HL-60/S4 (cell line): ENCODE results near the gene H2BK1.

ENCODE experiments used
- in situ Hi-C: fragments of 300-500 bp; cut with MboI; formaldehyde crosslinking; loops from 2 replicates; pipeline ENCODE4 v1.14.3; 2022; ENCODE audit warnings: low sequenced_read_pairs

Gene H2BK1

DNA sequence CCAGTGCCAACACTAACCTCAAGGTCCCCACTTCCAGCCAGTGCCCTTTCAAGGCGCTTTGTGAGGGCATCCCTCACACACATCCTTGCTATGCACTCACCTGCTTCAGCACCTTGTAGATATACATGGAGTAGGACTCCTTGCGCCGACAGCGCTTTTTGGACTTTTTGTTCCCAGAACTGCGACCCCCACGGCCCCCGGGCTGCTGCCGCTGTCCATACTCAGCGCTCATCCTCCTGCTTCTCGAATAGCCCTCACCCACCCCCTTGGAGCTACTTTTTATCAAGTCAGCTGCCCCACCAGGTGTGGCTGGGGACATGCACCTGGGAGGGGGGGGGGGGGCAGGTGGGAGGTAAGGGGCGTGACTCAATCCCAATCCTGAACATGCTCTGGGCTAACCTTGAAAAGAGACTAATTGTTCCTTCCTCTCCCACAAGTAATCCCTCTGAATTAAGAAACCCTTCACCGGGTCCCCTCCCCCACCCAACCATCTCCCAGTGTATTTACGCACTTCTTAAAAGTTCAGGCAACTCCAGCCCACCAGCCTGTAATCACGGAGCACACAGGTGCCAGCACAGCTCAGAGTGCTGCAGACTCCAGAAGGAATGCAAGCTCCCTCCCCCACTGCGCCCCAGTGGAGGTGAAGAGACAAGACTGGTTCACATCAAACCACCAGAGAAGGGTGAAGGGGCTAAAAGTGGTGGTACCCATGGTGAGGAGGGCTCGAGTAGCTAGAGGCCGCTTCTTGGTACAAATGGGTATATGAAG lies at the start of gene H2BK1:
Gene H2BK1 (minus strand): TSS at position 402 of the 768 bp plus-strand sequence. CDS start 170 bp downstream, at position 232.
- in situ Hi-C loops: no loop called here

DNA sequence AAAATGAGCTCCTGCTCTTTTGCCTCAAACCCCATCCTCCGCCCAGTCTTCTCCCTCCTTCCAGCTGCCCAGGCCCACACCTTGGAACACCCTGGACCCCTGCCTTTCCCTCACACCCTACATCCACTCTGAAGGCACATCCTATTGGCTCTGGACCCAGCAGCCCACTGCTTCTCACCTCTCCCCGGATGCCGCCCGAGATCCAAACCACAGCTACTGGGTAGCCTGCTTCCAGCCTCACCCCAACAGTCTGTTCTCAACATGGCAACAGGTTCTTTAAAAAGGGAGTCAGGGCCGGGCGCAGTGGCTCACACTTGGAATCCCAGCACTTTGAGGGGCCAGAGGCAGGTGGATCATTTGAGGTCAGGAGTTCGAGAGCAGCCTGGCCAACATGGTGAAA lies 47.7 kb upstream of the H2BK1 start:
- in situ Hi-C loops: no loop called here

DNA sequence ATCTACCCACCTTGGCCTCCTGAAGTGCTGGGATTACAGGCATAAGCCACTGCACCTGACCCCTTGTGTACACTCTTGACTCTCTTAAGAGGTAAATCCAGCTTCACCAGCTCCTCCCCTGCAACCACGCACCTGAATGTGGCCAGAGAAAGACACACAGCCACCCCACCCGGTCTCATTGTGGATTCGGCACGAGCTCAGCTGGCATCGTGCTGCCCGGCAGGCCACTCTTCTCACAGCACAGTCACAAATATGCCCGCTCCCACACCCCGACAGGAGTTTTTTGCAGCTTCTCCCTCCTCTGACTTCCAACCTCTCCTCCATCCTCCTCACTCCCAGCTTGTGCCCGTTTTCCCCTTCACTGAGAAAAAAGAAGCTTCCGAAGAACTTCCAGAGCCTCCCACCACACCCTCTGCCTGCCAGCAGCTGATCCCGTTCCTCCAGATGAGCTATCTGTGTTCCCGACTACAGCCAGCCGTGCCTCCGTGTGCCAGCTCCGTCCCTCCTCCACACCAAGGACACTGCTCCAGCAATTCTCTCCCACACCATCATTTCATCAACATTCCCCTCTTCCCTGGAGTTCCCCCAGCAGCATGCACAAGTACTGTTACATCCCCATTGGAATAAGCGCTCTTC lies 46.2 kb upstream of the H2BK1 start:
- in situ Hi-C loops: no loop called here

DNA sequence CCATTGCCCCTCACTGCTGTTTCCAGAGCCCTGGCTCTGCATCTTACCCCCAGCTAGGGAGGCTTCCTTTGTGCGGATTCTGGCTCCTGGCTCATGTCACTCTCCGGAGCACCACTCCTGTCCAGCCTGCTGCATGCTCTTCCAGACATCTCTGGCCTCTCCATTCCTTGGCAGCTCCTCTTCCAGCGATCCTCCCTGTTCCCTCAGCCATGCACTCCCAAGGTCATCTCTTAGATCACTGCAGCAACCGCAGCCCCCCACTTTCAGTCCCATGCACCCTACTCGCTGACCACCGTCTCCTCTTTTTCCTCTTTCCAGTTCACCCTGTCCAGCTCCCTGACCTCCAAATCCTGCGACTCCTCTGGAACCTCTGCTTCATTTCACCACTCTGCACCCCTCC lies 45.1 kb upstream of the H2BK1 start:
- in situ Hi-C loops: no loop called here

DNA sequence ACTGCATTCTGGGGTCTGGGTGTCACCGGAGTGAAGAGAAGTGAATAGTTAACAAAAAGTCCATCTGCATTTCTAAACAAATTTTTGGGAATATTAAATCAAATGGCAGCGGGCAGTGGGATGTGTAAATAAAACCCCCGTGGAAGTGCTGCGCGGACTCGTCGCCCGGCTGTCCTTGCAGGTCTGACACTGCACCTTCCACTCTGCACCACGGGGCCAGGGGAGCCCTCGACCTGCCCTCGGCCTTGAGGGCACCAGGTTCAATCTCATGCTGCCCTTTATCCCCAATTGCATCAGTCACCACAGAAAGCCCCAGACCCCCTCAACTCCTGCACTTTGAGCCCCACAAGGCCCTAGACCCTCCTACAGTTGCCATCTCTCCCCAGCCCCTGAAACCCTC lies 44.6 kb upstream of the H2BK1 start:
- in situ Hi-C loops: no loop called here

DNA sequence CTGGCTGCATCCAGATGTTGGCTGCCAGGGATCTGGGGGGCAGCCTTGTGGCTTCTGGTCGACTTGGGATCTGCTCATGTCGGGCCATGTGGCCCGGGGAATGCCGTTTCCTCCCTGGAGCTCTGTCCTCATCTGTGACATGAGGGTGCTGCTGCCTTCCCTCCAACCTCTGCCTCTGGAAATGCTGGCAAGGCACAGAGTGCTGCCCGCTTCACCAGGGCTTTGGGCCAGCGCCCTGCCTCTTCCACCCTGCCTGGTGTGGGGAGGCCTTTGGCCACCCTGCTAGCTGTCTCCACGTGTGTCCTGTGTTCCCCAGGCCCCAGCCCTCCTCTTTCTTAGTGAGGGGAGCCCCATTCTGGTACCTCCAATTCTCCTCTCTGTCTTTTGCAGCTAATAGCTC lies 44.0 kb upstream of the H2BK1 start:
- in situ Hi-C loops: no loop called here

DNA sequence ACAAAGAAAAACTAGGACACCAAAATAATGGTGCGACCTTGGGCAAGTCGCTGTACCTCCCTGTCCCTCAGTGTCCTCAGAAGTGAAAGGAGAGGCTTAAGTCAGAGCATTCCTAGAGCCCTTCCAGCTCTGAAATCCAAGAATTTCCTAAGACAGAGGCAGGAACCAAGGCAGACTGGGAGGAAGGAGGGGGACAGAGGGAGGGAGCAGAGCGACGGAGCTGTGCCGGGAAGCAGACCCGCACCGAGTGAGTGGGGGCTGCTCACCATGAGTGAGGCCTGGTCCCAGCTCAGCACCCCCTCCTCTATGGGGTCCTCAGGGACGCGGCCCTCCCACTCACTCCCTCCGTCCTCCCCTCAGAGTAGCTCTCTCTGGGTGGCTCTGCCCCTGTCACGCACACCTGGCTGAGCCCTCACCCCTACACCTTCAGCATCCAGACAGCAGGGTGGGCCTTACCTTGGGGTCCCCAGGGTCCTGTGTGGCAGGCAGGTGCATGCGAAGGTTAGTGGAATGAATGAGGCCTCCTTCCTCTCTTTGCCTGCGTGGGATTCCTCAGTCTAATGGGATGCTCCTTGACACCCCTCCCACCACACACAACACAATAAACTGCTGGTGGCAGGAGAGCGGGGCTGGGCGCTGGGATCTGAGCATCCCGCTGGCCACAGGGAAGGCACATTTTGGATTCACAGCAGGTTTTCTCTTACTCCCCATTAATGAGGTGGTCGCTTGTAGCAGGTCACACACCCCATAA lies 42.8 kb upstream of the H2BK1 start:
- in situ Hi-C loops: no loop called here

DNA sequence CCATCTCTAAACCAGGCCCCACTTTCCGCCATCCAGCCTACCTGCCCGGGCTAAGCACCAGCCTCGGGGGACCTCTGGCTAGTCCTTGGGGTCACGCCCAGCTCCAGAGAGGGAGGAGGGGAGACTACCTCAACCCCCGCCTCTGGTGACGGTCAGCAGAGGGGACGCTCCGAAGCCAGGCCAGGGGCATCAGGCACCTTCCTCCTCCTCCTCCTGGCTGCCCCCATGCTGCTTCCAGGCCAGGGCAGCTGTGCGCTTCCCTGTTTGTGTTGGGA lies 42.2 kb upstream of the H2BK1 start:
- in situ Hi-C loops: no loop called here

DNA sequence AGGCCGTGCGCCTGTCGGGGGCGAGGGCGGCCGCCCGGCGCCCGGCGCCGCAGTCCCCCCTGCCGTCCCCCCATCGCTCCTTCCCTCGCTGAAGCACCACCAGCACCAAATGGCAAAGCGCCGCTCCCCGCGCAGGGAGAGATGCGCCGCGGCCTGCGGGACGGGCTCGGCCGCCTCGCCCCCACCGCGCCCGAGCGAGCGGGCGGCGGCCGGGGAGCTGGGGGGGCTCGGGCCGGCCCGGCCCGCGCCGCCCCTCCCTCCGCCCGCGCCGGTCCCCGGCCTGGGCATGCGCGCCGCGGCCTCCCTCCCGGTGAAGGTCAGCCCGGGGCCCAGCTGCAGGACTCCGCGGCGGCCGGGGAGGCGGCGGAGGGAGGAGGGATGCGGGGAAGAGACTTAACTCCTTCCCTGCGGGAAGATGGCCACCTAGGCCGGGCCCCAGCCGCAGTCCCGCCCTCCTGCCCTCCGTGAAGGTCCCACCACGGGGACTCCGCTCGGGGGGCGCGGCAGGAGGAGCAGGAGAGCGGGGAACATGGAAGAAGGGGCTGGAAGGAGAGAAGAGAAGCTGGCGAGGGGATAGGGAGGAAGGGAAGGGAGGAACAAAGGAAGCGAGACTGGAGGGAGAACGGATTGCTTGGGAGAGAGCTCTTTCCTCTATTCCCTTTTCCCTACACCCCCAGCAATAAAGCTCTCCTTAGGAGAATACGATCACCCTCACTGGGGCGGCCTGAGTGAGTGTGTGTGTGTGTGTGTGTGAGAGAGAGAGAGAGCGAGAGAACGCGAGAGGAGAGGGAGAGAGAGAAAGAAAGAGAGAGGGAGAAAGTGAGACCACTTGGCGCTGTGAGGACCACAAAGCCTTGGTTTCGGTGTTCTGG lies 41.6 kb upstream of the H2BK1 start:
- in situ Hi-C loops: no loop called here

DNA sequence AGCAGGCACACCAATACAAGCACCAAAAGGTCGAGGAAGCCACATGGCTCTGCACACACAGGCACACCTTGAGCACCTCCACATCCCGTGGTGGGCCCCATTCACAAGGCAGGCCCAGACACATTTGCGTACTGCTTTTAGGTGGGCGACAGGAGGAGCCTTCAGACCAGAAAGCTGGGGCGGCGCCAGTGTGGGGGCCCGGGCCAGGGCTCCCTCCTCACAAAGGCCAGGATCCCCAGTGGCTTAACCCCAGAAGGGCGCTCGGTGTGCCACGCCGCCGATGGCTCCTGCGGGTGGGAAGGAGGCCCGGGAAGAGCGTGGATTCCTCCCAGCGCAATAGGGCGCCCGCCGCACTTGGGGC lies 41.0 kb upstream of the H2BK1 start:
- in situ Hi-C loops: no loop called here

DNA sequence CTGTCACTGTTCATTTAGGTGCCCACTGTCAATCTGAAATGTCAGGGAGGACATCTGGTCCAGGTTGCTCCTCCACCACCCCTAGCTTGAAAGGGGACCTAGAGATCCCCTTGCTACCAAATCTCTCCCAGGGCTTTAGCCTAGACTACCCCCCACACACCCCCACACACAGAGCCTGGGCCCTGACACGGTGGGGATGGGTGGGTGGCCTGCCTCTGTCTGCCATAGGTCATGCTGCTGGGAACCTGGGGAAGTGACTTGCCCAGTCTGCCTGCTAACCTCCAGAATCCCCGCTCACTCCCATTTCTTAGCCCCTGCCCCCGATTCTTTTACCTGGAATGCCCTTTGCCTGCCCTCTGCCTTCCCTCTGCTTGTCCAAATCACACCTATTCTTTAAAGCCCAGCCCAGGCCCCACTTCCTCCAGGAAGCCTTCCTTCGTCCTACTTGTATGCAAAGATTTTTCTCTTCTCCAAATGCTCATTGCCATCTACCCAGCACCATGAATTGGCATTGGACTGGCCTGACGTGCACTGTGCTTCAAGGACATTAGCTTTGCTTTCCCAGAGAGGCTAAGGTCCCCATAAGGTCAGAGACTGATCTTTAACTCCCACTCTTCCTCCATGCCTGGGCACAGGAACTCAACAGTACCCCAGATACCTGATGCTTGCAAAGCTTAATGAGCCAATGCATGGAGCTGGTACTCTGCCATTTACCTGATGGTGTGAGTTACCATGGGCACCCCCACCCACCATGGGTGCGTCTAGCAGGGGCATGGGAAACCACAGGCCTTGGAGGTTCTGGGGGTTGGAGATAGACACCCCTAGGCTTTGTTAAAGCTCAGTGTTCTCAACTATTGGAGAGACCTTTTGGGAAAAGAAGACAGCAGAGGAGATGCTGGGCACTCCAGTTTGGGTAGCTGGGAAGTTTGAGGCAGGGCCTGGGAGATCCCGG lies 40.2 kb upstream of the H2BK1 start:
- in situ Hi-C loops: no loop called here

DNA sequence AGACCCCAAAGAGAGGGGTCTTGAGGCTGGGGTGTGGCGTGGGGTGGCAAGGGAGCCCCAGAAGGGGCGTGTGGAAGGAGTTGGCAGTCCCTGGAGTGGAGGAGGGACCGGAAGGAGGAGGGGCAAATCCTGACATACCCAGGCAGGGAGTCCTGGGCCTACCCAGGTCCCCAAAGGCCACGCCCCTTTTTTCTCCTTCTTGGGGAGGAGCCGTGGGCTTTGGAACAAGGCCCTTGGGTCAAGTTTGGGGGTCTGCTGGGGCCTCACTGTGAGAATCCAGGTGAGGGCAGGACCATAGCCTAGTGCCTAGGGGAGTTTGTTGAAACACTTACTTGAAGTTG lies 39.4 kb upstream of the H2BK1 start:
- in situ Hi-C loops: no loop called here

DNA sequence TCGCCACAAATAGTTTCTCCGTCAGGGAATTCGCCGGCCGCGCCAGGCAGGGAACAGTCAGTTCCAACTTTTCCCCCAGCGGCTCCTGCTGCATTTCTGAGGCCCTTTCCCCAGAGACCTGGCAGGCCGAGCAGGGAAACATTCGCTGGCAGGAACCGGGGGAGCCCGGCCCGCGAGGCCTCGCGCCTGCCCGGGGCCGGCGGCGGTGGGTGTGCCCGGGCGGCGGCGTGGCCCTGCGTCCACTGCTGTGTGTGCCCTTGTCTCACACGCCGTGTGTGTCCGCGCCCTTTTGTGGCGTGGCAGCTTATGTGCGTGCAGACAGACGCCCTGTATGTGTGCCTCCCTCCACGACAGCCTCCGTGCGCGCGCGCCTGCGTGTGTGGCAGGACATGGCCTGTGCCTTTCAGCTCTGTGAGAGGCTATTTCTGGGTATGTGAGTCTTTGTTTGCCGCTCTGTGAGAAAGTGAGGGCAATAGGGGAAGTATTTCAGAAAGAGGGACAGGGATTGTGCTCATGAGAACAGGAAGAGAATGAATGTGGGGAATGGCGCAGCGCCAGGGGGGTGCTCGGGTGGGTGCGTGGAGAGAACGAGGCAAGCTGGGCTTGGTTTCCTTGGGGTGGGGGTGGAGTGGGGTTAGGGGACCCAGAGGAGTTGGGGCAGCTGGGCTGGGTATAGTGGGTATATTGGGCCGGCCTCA lies 38.9 kb upstream of the H2BK1 start:
- in situ Hi-C loops: no loop called here

DNA sequence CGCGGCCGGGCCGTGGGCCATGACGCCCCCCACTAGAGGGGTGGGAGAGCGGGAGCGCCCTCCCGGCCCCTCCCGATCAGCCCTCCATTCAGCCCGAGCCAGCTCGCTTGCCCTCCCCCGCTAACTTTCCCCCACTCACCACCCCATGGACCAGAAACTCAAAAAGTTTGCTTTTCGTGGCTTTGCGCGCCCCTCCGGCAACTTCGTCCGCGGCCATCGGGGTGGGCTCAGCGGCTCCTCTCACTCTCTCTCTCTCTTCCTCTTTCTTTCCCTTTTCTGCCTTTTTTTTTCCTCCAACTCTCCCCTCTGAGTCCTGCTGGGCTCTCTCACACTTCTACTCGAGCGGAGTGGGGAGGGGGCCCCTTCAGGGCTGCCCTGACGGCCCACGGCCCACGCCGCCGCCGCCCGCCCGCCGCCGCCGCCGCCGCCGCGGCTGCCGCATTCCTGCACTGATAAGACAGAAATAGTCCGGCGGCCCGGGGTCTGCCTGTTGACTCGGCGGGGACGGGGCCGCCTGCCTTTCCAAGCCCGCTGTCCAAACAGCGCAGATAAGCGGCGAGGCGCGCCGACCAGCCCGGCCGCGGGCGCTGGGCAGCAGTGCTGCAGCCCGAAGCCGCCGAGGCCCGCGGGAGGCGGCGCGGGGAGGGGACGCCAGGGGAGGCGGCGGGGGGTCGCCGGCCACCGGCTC lies 38.2 kb upstream of the H2BK1 start, which contains the start of gene SMARCD3:
Gene SMARCD3 (minus strand): TSS at position 349 of the 688 bp plus-strand sequence. CDS start 132 bp downstream, at position 217.
- in situ Hi-C loops: no loop called here

DNA sequence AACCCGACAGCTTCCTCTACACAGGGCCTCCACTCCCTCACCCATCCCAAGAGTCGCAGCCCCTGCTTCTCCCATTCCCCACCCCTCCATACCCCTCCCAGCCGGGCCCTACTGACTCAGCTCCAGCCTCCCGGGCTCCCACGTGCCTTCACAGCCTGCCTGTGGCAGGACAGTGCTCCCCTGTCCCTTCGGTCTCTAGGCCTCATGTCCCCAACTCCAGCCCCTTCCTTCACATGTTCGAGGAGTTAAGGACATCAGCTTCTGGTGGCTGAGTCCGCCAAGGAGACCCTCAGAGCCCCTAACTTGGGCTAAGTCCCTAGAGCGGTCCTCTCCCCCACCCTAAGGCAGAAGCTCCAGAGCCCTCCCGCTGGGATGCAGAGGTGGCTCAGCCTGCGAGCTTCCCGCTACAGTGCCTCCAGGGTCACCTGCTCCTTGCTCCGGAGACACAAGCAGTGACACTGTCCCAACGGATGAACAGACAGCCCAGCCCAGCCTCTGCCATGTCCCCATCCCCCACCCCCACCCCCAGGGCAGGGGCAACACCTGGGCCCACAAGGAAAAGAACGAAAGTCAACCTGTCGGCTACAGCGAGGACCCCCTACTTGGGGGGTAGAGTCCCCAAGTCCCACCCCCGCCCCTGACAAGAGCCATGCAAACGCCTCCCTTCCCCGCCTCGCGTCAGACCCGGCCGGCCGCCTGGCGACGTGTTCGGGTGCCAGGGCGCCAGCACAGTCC lies 37.5 kb upstream of the H2BK1 start:
- in situ Hi-C loops: no loop called here

DNA sequence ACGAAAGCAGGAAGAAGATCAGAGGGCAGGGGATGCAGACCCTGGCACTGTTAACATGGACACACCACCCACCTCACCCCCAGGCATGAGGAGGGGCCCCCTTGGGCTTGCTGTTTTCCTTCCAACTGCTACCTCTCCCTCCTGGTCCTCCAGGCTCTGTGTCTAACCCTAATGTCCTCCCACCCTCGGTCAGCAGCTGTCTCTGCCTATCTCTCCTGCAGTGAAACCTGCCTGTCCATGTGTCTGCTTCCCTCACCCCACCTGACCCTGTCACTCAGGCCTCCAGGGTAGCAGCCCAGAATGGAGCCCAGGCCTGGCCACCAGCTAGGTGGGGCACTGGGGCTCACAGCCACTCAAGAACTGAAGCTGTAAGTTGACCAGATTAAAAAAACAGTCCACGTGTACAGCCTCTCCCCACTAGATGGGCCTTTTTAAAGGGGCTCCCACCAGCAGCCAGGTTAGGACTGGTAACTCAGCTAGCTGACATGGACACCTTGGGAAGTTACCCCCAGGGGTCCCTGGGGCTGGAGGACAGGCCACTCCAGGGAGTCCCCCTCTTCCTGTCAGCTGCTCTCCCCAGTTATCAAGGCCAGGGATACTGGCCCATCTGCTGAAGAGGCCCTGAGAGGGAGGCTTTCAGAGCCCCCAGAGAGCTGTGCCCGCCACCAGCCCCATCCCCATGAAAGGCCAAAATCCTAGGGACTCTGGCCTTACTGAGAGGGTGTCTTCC lies 36.7 kb upstream of the H2BK1 start:
- in situ Hi-C loops: no loop called here

DNA sequence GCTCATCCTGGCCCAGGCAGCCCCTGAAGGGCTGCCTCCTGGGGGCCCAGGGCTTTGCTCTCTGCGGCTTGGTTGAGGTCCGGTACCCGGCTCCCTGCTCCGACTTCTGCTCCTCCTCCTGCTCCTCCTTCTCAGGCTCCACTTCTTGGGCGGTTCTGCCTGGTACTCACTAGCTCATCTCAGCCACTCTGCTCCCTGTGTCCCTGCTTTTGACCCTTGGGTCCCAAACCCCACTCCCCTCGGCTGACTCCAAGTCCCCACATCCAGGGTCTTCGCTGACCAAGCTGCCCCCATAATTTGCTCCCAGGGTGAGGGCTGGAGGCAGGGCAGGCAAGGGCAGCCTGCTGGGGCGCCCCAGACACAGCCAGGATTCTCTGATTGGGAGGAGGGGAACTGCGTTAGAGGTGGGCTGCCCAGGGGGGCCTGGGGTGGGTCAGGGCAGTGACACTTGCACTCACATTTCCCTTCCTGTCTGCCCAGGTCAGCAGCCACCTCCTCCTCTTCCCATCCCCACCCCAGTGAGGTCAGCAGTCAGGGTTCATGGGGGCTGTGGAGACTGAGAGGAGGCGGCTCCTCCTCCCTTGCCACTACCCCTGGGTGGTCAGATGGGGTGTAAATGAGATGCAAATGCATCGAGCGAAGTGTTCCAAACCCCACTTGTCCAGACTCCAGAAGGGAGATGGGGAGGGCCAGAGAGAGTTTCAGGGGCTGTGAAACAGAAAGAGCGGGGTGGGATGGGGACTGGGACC lies 36.0 kb upstream of the H2BK1 start:
- in situ Hi-C loops: no loop called here
